ENCODE measurements around the gene HBP1.
"Not testable (repeated sequence)": the region's sequence is repeated elsewhere in the genome, so short reads cannot be mapped to it uniquely, and the experiment has no call there.

Gene HBP1

GRCh38 chr7:107234436-107234835 is 65.6 kb downstream of the HBP1 start:
- H3K36me3 ChIP-seq (ENCODE audit: insufficient read depth, low read length) = no peaks in the 10 kb centered on the region
- H3K4me1 ChIP-seq (ENCODE audit: control insufficient read depth, insufficient read depth, low read length) = peaks cover 19% of the 10 kb centered on the region
- no peaks in the 10 kb centered on the region for H3K27me3 ChIP-seq (ENCODE audit: control insufficient read depth, insufficient read depth, low read length)
- H3K9me3 ChIP-seq (replicated peaks; ENCODE audit: low read length) = no peaks in the 10 kb centered on the region
- no peak overlapping the region for H3K4me2 ChIP-seq (ENCODE audit: low read length)
- no peak overlapping the region for H3K4me3 ChIP-seq (ENCODE audit: low read length)
- H3K9ac ChIP-seq (ENCODE audit: low read depth, low read length) = no peak overlapping the region

- Histone ChIP-seq H3K4me2 (ENCODE audit: low read length) (no peak overlapping the region), H3K4me1 (ENCODE audit: control insufficient read depth, insufficient read depth, low read length) (peaks cover 11% of the 10 kb centered on the region), H3K36me3 (ENCODE audit: insufficient read depth, low read length) (no peaks in the 10 kb centered on the region), H3K9ac (ENCODE audit: low read depth, low read length) (no peak overlapping the region), H3K4me3 (ENCODE audit: low read length) (no peak overlapping the region), H3K27me3 (ENCODE audit: control insufficient read depth, insufficient read depth, low read length) (no peaks in the 10 kb centered on the region), H3K9me3 (replicated peaks; ENCODE audit: low read length) (no peaks in the 10 kb centered on the region)
These were observed 68.1 kb downstream of the HBP1 start for GRCh38 chr7:107236862-107237261.

- Histone ChIP-seq H3K27me3 (ENCODE audit: control insufficient read depth, insufficient read depth, low read length) (no peaks in the 10 kb centered on the region), H3K4me3 (ENCODE audit: low read length) (no peak overlapping the region), H3K36me3 (ENCODE audit: insufficient read depth, low read length) (no peaks in the 10 kb centered on the region), H3K9me3 (replicated peaks; ENCODE audit: low read length) (no peaks in the 10 kb centered on the region), H3K4me2 (ENCODE audit: low read length) (no peak overlapping the region), H3K9ac (ENCODE audit: low read depth, low read length) (no peak overlapping the region), H3K4me1 (ENCODE audit: control insufficient read depth, insufficient read depth, low read length) (peaks cover 7% of the 10 kb centered on the region)
These were observed 68.6 kb downstream of the HBP1 start for GRCh38 chr7:107237451-107237850.

GRCh38 chr7:107242267-107242666 is 73.5 kb downstream of the HBP1 start:
- Histone ChIP-seq H3K9me3 (replicated peaks; ENCODE audit: low read length) (no peaks in the 10 kb centered on the region), H3K4me3 (ENCODE audit: low read length) (no peak overlapping the region), H3K9ac (ENCODE audit: low read depth, low read length) (no peak overlapping the region), H3K36me3 (ENCODE audit: insufficient read depth, low read length) (peaks cover 3% of the 10 kb centered on the region), H3K4me1 (ENCODE audit: control insufficient read depth, insufficient read depth, low read length) (no peaks in the 10 kb centered on the region), H3K4me2 (ENCODE audit: low read length) (no peak overlapping the region), H3K27me3 (ENCODE audit: control insufficient read depth, insufficient read depth, low read length) (no peaks in the 10 kb centered on the region)

GRCh38 chr7:107244613-107245012 is 75.8 kb downstream of the HBP1 start:
- H3K4me1 ChIP-seq (ENCODE audit: control insufficient read depth, insufficient read depth, low read length) = no peaks in the 10 kb centered on the region
- no peaks in the 10 kb centered on the region for H3K9me3 ChIP-seq (replicated peaks; ENCODE audit: low read length)
- H3K4me2 ChIP-seq (ENCODE audit: low read length) = no peak overlapping the region
- no peak overlapping the region for H3K9ac ChIP-seq (ENCODE audit: low read depth, low read length)
- H3K4me3 ChIP-seq (ENCODE audit: low read length) = no peak overlapping the region
- peaks cover 3% of the 10 kb centered on the region for H3K36me3 ChIP-seq (ENCODE audit: insufficient read depth, low read length)
- no peaks in the 10 kb centered on the region for H3K27me3 ChIP-seq (ENCODE audit: control insufficient read depth, insufficient read depth, low read length)

- H3K36me3 ChIP-seq (ENCODE audit: insufficient read depth, low read length); H3K9ac ChIP-seq (ENCODE audit: low read depth, low read length); H3K4me2 ChIP-seq (ENCODE audit: low read length); H3K4me3 ChIP-seq (ENCODE audit: low read length); H3K4me1 ChIP-seq (ENCODE audit: control insufficient read depth, insufficient read depth, low read length); H3K27me3 ChIP-seq (ENCODE audit: control insufficient read depth, insufficient read depth, low read length); H3K9me3 ChIP-seq (replicated peaks; ENCODE audit: low read length): not testable (repeated sequence)
These were observed 78.0 kb downstream of the HBP1 start for GRCh38 chr7:107246836-107247235.

- Histone ChIP-seq H3K9ac (ENCODE audit: low read depth, low read length) (no peak overlapping the region), H3K36me3 (ENCODE audit: insufficient read depth, low read length) (peaks cover 3% of the 10 kb centered on the region), H3K9me3 (replicated peaks; ENCODE audit: low read length) (no peaks in the 10 kb centered on the region)
These were observed 79.9 kb downstream of the HBP1 start for GRCh38 chr7:107248551-107249316.

GRCh38 chr7:107251963-107252362 is 83.2 kb downstream of the HBP1 start:
- no peaks in the 10 kb centered on the region for H3K36me3 ChIP-seq (ENCODE audit: insufficient read depth, low read length)

More at GRCh38 chr7:107248551-107249316, 79.9 kb downstream of the HBP1 start:
- Histone ChIP-seq H3K27me3 (ENCODE audit: control insufficient read depth, insufficient read depth, low read length) (no peaks in the 10 kb centered on the region), H3K4me1 (ENCODE audit: control insufficient read depth, insufficient read depth, low read length) (no peaks in the 10 kb centered on the region), H3K4me3 (ENCODE audit: low read length) (no peak overlapping the region), H3K4me2 (ENCODE audit: low read length) (no peak overlapping the region)

More at GRCh38 chr7:107251963-107252362, 83.2 kb downstream of the HBP1 start:
- Histone ChIP-seq H3K9me3 (replicated peaks; ENCODE audit: low read length) (no peaks in the 10 kb centered on the region), H3K27me3 (ENCODE audit: control insufficient read depth, insufficient read depth, low read length) (no peaks in the 10 kb centered on the region), H3K4me3 (ENCODE audit: low read length) (no peak overlapping the region), H3K4me2 (ENCODE audit: low read length) (no peak overlapping the region), H3K9ac (ENCODE audit: low read depth, low read length) (no peak overlapping the region), H3K4me1 (ENCODE audit: control insufficient read depth, insufficient read depth, low read length) (no peaks in the 10 kb centered on the region)

Measured in skeletal muscle satellite cell (primary cell).